ENCODE data around the gene THAP8.

THAP8 gene

DNA sequence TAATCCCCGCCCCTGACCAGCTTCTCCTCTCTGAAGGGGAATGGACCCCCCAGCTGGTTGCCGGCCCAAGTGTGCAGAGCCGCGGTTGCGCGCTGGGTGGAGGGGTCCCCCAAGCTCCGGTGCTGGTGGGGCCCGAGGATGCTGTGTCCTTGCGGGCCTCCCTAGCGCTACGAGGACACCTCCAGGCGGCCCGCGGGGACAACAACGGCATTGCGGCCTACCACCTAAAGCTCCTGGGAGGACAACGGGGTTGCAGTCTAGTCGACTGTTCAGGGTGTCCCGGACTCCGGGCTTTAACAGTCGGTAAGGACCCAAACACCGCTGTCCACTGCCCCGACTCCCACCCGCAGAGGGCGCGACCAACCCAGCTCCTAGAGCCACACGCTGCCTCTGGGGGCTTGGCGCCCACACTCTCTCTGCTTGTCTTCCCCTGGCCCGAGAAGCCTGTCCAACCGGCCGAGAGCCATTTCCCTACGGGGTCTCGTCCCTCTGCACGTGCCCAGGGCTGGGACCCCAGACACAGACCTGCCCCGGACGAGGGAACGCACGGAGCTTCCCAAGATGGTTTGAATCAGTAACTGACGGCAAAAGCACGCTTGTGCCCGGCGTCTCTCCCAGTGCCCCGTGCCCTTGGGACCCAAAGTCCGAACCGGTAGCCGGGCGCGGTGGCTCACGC, 60.0 kb downstream of the THAP8 start:
- TF ChIP-seq EZH2phosphoT487 (IDR thresholded peaks at IDR 0.05; ENCODE audit: borderline replicate concordance) = no peak
- TF ChIP-seq, protein P1, sequence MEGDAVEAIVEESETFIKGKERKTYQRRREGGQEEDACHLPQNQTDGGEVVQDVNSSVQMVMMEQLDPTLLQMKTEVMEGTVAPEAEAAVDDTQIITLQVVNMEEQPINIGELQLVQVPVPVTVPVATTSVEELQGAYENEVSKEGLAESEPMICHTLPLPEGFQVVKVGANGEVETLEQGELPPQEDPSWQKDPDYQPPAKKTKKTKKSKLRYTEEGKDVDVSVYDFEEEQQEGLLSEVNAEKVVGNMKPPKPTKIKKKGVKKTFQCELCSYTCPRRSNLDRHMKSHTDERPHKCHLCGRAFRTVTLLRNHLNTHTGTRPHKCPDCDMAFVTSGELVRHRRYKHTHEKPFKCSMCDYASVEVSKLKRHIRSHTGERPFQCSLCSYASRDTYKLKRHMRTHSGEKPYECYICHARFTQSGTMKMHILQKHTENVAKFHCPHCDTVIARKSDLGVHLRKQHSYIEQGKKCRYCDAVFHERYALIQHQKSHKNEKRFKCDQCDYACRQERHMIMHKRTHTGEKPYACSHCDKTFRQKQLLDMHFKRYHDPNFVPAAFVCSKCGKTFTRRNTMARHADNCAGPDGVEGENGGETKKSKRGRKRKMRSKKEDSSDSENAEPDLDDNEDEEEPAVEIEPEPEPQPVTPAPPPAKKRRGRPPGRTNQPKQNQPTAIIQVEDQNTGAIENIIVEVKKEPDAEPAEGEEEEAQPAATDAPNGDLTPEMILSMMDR (conservative IDR thresholded peaks at IDR 0.05; ENCODE audit: low read length) = peak; percentile 29
- Histone ChIP-seq H3K4me2 (ENCODE audit: low read depth, low read length, poor library complexity, severe bottlenecking) (peak overlapping the region; percentile 99), H2AFZ (ENCODE audit: low read length) (no peak overlapping the region), H3K79me2 (ENCODE audit: insufficient read depth, low read length) (peaks cover 28% of the 10 kb centered on the region), H3K9me3 (ENCODE audit: insufficient read depth, low read depth, low read length) (no peaks in the 10 kb centered on the region), H3K36me3 (ENCODE audit: insufficient read depth, low read length) (no peaks in the 10 kb centered on the region), H3F3A (ENCODE audit: low read depth) (no peaks in the 10 kb centered on the region), H4K20me1 (ENCODE audit: insufficient read depth, low read length, poor library complexity, severe bottlenecking) (peaks cover 14% of the 10 kb centered on the region), H3K4me1 (ENCODE audit: insufficient read depth, low read length, poor library complexity, severe bottlenecking) (peaks cover 26% of the 10 kb centered on the region), H3K4me3 (ENCODE audit: low read length, poor library complexity, severe bottlenecking) (peak overlapping the region; percentile 93), H3K9ac (ENCODE audit: low read depth, low read length, poor library complexity, severe bottlenecking) (peak overlapping the region; percentile 76), H3K9me2 (replicated peaks; ENCODE audit: low read depth, low read length) (no peaks in the 10 kb centered on the region), H3K27me3 (ENCODE audit: insufficient read depth, low read length, poor library complexity, severe bottlenecking) (no peaks in the 10 kb centered on the region)

DNA sequence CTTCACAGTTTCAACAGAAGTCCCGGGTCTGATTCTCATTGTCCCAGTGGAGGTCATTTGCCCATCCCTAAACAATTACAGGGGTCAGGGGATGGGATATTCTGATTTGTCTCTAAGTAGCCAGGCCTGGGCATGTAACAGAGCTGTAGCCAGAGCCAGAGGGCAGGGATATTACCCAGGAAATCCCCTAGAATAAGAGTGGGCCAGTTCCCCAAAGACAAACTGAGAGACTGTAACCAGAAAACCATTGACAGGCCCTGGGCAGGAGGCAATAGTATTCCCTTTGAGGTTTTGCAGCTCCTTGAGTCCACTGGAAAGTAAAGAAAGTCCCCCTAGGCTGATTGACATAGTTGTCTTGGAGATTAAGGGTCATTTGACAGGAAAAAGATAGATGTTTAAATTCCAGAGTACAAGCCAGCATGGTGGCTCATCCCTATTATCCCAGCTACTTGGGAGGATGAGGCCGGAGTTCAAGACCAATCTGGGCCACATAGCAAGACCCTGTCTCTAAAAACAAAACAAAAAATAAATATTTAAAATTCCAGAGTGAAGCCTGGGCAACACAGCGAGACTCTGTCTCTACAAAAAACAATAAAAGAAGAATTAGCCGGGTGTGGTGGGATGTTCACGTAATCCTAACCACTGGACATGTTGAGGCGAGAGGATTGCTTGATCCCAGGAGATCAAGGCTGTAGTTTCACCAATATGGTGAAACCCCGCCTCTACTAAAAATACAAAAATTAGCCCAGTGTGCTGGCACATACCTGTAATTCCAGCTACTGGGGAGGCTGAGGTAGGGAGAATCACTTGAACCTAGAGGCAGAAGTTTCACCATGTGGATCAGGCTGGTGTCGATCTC, 60.9 kb downstream of the THAP8 start:
- H3K9me3 ChIP-seq (ENCODE audit: insufficient read depth, low read depth, low read length) = no peaks in the 10 kb centered on the region
- H3K4me2 ChIP-seq (ENCODE audit: low read depth, low read length, poor library complexity, severe bottlenecking) = no peak overlapping the region
- H2AFZ ChIP-seq (ENCODE audit: low read length) = no peak overlapping the region
- H3F3A ChIP-seq (ENCODE audit: low read depth) = no peaks in the 10 kb centered on the region
- TF ChIP-seq, protein P1 (conservative IDR thresholded peaks at IDR 0.05; ENCODE audit: low read length) = no peak
- no peak for TF ChIP-seq EZH2phosphoT487 (IDR thresholded peaks at IDR 0.05; ENCODE audit: borderline replicate concordance)
- H3K27me3 ChIP-seq (ENCODE audit: insufficient read depth, low read length, poor library complexity, severe bottlenecking) = no peaks in the 10 kb centered on the region
- no peaks in the 10 kb centered on the region for H3K9me2 ChIP-seq (replicated peaks; ENCODE audit: low read depth, low read length)
- peaks cover 28% of the 10 kb centered on the region for H3K79me2 ChIP-seq (ENCODE audit: insufficient read depth, low read length)
- no peaks in the 10 kb centered on the region for H3K36me3 ChIP-seq (ENCODE audit: insufficient read depth, low read length)
- H4K20me1 ChIP-seq (ENCODE audit: insufficient read depth, low read length, poor library complexity, severe bottlenecking) = peaks cover 12% of the 10 kb centered on the region
- H3K9ac ChIP-seq (ENCODE audit: low read depth, low read length, poor library complexity, severe bottlenecking) = no peak overlapping the region
- no peak overlapping the region for H3K4me3 ChIP-seq (ENCODE audit: low read length, poor library complexity, severe bottlenecking)
- peaks cover 26% of the 10 kb centered on the region for H3K4me1 ChIP-seq (ENCODE audit: insufficient read depth, low read length, poor library complexity, severe bottlenecking)

DNA sequence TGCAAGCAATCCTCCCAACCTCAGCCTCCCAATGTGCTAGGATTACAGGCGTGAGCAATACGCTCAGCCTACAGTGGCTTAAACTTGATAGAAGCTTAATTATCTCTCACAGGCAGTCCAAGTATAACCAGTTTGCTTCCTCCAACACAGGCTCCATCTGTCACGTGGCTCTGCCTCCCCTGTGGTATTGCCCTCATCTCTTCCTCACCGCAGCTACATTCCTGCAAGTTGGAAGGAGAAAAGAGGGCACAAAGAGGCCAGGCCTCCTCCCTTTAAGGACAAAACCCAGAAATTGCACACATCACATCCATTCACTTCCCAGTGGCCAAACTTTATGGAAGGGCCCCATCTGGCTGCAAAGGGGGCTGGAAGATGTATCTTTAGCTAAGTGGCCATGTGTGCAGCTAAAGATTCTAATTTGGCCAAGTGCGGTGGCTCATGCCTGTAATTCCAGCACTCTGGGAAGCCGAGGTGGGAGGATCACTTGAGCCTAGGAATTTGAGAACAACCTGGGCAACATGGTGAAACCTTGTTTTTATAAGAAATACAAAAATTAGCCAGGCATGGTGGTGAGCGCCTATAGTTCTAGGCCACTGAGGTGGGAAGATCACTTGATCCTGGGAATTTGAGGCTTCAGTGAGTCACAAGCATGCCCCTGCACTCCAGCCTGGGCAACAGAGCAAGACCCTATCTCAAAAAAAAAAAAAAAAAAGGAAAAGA, 62.2 kb downstream of the THAP8 start:
- Histone ChIP-seq H2AFZ (ENCODE audit: low read length) (no peak overlapping the region), H3K4me3 (ENCODE audit: low read length, poor library complexity, severe bottlenecking) (no peak overlapping the region), H3K9me2 (replicated peaks; ENCODE audit: low read depth, low read length) (no peaks in the 10 kb centered on the region)

More for the DNA sequence above, 62.2 kb downstream of the THAP8 start:
- Histone ChIP-seq H3K4me2 (ENCODE audit: low read depth, low read length, poor library complexity, severe bottlenecking) (no peak overlapping the region), H3K27me3 (ENCODE audit: insufficient read depth, low read length, poor library complexity, severe bottlenecking) (peaks cover 2% of the 10 kb centered on the region), H3K79me2 (ENCODE audit: insufficient read depth, low read length) (peaks cover 19% of the 10 kb centered on the region), H3K9ac (ENCODE audit: low read depth, low read length, poor library complexity, severe bottlenecking) (no peak overlapping the region), H4K20me1 (ENCODE audit: insufficient read depth, low read length, poor library complexity, severe bottlenecking) (peaks cover 12% of the 10 kb centered on the region), H3F3A (ENCODE audit: low read depth) (no peaks in the 10 kb centered on the region), H3K36me3 (ENCODE audit: insufficient read depth, low read length) (no peaks in the 10 kb centered on the region), H3K4me1 (ENCODE audit: insufficient read depth, low read length, poor library complexity, severe bottlenecking) (peaks cover 20% of the 10 kb centered on the region), H3K9me3 (ENCODE audit: insufficient read depth, low read depth, low read length) (no peaks in the 10 kb centered on the region)
- no peak for TF ChIP-seq EZH2phosphoT487 (IDR thresholded peaks at IDR 0.05; ENCODE audit: borderline replicate concordance)
- TF ChIP-seq, protein P1 (conservative IDR thresholded peaks at IDR 0.05; ENCODE audit: low read length) = no peak

Measured in Loucy (cell line).